ENCODE data around the gene MRAP.
"Not testable (repeated sequence)": the region's sequence is repeated elsewhere in the genome, so short reads cannot be mapped to it uniquely, and the experiment has no call there.

MRAP gene

GRCh38 chr21:32300117-32300681, 1.5 kb downstream of the MRAP start:
- DNase-seq (ENCODE audit: low read depth) = no peak

GRCh38 chr21:32301596-32301995, 2.9 kb downstream of the MRAP start:
- no peak for DNase-seq (ENCODE audit: low read depth)

GRCh38 chr21:32302560-32302959, 3.9 kb downstream of the MRAP start:
- DNase-seq (ENCODE audit: low read depth) = no peak

- DNase-seq (ENCODE audit: low read depth) = no peak
Measured at GRCh38 chr21:32303385-32303784, 4.7 kb downstream of the MRAP start.

GRCh38 chr21:32304998-32305397, 6.3 kb downstream of the MRAP start:
- no peak for DNase-seq (ENCODE audit: low read depth)

GRCh38 chr21:32306021-32306780, 7.5 kb downstream of the MRAP start:
- DNase-seq (ENCODE audit: low read depth) = no peak

- DNase-seq (ENCODE audit: low read depth) = no peak
Measured at GRCh38 chr21:32307706-32308105, 9.1 kb downstream of the MRAP start.

GRCh38 chr21:32308696-32309095, 10.0 kb downstream of the MRAP start:
- DNase-seq (ENCODE audit: low read depth) = no peak

GRCh38 chr21:32309906-32310460, 11.3 kb downstream of the MRAP start:
- no peak for DNase-seq (ENCODE audit: low read depth)

- not testable (repeated sequence) for DNase-seq (ENCODE audit: low read depth)
Measured at GRCh38 chr21:32310976-32311375, 12.3 kb downstream of the MRAP start.

- no peak for DNase-seq (ENCODE audit: low read depth)
Measured at GRCh38 chr21:32311621-32312020, 13.0 kb downstream of the MRAP start.

- DNase-seq (ENCODE audit: low read depth) = no peak
Measured at GRCh38 chr21:32312326-32312725, 13.7 kb downstream of the MRAP start.

- no peak for DNase-seq (ENCODE audit: low read depth)
Measured at GRCh38 chr21:32312976-32313375, 14.3 kb downstream of the MRAP start.

GRCh38 chr21:32314806-32315205, 16.2 kb downstream of the MRAP start:
- DNase-seq (ENCODE audit: low read depth) = no peak

- DNase-seq (ENCODE audit: low read depth) = no peak
Measured at GRCh38 chr21:32315511-32316281, 17.0 kb downstream of the MRAP start.

- DNase-seq (ENCODE audit: low read depth) = no peak
Measured at GRCh38 chr21:32316361-32317215, 17.9 kb downstream of the MRAP start.

GRCh38 chr21:32317726-32318125, 19.1 kb downstream of the MRAP start:
- no peak for DNase-seq (ENCODE audit: low read depth)

GRCh38 chr21:32319012-32319411, 20.4 kb downstream of the MRAP start:
- no peak for DNase-seq (ENCODE audit: low read depth)

- no peak for DNase-seq (ENCODE audit: low read depth)
Measured at GRCh38 chr21:32320059-32320458, 21.4 kb downstream of the MRAP start.

- no peak for DNase-seq (ENCODE audit: low read depth)
Measured at GRCh38 chr21:32320726-32321125, 22.1 kb downstream of the MRAP start.

- no peak for DNase-seq (ENCODE audit: low read depth)
Measured at GRCh38 chr21:32321480-32321879, 22.8 kb downstream of the MRAP start.

GRCh38 chr21:32322103-32322502, 23.4 kb downstream of the MRAP start:
- DNase-seq (ENCODE audit: low read depth) = no peak
